Measurements from ENCODE around the gene DDR2.

DDR2 gene

DNA sequence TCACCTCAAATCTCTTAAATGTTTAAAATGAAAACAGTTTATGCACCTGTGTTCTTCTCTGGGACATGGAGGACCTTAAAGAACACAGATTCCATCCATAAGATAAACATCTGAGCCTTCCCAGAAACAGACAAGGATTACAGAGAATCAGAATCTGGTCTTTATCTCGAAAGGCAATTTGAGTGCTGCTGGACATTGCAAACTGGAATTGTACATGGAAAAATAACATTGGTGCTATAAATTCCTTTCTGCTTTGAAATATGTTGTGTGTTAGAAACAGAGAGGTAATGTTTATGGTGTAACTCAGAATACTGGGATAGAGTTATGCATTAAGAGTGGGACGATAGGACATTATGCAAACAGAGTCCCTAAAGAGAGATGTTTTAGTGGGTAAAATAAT lies 6.6 kb upstream of the DDR2 start:
- TF ChIP-seq, protein P1, sequence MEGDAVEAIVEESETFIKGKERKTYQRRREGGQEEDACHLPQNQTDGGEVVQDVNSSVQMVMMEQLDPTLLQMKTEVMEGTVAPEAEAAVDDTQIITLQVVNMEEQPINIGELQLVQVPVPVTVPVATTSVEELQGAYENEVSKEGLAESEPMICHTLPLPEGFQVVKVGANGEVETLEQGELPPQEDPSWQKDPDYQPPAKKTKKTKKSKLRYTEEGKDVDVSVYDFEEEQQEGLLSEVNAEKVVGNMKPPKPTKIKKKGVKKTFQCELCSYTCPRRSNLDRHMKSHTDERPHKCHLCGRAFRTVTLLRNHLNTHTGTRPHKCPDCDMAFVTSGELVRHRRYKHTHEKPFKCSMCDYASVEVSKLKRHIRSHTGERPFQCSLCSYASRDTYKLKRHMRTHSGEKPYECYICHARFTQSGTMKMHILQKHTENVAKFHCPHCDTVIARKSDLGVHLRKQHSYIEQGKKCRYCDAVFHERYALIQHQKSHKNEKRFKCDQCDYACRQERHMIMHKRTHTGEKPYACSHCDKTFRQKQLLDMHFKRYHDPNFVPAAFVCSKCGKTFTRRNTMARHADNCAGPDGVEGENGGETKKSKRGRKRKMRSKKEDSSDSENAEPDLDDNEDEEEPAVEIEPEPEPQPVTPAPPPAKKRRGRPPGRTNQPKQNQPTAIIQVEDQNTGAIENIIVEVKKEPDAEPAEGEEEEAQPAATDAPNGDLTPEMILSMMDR (IDR thresholded peaks at IDR 0.05) = no peak

DNA sequence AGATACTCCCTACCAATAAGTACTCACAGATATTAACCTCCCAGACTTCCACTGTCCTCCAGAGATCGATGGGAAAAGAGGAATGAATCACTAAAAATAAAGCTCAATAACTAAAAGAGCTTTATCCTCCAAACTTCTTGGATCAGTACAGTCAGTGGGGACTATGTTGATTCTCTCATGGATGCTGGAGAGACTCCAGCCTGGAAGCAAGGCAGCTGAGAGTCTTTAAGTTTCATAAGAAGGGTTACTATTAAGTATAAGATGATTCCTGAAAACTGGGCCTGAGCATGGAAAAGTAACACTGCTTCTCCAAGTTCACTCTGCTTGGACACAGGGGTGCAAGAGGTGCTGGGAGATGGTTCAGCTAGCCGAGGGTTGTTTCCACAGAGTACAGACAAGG lies 6.2 kb upstream of the DDR2 start:
- TF ChIP-seq, protein P1 (IDR thresholded peaks at IDR 0.05) = no peak

DNA sequence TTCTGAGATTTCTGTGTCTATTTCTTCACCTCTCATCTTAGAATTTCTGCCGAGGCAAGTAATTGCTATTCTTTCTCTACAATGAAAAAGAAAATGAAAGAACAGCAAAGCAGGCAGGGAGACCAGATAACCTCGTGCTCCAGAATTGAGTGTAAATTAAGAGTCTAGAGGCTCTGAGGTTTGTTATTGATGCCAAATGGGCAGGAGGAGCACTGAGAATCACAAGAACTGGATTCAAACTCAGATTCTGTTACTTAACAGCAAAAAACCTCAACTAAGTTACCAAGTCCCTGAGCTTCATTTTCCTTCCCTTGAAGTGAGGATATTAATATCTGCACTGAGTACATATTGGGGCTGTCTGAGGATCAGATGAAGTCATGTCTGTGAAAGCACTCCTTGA lies 5.5 kb upstream of the DDR2 start:
- TF ChIP-seq, protein P1 (IDR thresholded peaks at IDR 0.05) = no peak

DNA sequence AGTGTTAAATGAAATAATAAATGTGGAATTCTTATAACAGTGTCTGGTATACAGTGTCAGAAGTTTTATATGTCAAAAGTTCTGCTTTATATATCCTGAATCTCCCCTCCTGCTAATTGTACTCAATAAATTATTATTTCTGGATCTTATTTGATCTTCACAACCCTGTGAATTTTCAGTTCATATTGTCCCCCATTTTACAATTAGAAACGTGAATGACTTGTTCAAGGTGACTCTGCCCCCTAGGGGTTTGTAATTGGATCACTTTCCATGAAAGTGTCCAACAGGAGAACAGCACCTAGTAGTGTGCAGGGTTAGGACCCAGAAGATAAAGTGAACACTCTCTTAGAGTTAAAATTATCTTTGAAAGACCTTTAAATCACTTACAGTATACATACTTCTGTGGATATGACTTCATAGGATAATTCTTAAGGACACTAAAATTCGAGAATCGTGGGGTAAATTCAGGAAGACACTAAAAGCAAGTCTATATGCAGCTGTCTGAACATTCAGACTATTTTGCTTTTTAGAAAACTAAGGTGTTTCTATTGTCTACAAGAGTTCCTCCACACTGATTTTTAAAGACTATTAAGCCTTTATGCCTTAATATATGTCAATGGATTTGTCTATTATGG lies 4.5 kb upstream of the DDR2 start:
- TF ChIP-seq, protein P1 (IDR thresholded peaks at IDR 0.05) = peak; percentile 82

DNA sequence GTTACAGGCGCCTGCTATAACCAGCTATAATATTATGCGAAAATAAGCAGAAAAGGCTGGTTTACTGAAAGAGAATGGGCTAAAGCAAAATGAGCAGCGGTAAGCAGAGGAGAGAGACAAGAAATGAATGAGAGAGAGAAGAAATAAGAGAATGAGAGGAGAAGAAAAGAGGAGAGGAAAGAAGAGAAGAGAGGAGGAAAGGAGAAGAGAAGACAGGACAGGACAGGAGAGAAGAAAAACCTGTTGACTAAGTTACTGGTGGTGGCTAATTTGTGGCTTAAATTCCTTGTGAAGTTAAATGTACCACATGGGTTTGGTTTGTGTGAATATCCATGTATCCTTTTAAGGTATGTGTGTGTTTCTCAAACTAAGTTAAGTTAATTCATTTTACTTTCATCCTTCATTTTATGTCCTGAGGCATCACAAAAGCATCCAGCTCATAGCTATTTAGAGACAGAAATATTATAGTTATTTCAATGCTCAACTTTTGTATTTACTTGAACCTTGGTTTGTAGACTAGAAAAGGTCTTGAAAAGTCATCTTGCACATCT lies 3.1 kb upstream of the DDR2 start:
- TF ChIP-seq, protein P1 (IDR thresholded peaks at IDR 0.05) = no peak

DNA sequence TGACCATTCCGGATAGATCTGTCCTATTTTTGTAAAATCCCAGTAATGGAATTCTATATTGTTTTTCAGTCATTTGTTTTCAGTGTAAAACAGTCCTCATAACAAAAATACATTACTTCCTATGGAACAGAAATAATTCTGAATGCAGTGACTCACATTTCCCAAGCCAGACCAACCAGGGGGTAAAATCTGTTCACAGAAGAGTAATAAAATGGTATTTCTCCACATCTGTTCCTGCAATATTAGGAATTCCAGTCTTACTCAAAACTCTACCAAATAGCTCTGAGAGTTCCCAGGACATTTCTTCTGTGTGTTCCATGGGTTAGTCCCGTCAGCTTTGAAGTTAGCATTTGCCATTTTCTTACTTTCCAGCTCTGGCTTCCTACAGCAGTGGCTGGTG lies 2.6 kb upstream of the DDR2 start:
- TF ChIP-seq, protein P1 (IDR thresholded peaks at IDR 0.05) = no peak

DNA sequence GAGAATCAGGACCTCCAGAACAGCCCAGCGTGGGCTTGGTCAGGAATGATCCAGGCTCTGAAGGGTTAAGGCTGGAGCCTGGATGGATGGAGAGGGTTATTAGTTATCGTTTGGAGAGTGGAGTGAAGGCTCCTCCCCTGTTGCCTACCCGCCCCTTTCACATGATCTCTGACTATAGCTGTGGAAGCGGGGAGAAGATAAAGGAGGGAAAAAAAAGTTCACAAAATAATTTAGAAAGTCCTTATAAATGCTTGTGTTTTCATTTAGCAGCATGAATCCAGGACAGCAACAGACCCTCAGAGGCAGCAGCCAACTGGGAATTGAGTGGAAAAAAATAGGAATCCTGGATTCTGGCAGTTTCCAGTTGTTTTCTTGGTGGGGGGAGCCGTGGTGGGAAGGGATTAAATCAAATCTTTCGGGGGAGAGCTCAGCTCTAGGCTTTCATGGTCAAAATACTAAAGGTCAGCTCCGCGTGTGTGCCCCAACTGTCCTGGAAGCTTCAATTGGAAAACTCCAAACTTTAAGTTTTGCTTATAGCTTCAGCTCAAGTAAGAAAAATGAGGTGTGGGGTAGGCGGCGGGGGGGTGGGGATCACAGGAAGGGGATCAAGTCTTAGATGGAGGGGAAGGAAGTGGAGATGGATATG lies 595 bp upstream of the DDR2 start:
- TF ChIP-seq, protein P1 (IDR thresholded peaks at IDR 0.05) = no peak

Data from LNCAP (cell line).